NOMO-1 treated with DMSO at 0.1 percent for 48 hours (cell line): ENCODE data around the gene FOXG1.

Source experiments
- DNase-seq: peaks from one replicate; lab custom pipeline; 2025; ENCODE audit not compliant: unreplicated experiment; lab: John Stamatoyannopoulos, UW

FOXG1 gene

DNA sequence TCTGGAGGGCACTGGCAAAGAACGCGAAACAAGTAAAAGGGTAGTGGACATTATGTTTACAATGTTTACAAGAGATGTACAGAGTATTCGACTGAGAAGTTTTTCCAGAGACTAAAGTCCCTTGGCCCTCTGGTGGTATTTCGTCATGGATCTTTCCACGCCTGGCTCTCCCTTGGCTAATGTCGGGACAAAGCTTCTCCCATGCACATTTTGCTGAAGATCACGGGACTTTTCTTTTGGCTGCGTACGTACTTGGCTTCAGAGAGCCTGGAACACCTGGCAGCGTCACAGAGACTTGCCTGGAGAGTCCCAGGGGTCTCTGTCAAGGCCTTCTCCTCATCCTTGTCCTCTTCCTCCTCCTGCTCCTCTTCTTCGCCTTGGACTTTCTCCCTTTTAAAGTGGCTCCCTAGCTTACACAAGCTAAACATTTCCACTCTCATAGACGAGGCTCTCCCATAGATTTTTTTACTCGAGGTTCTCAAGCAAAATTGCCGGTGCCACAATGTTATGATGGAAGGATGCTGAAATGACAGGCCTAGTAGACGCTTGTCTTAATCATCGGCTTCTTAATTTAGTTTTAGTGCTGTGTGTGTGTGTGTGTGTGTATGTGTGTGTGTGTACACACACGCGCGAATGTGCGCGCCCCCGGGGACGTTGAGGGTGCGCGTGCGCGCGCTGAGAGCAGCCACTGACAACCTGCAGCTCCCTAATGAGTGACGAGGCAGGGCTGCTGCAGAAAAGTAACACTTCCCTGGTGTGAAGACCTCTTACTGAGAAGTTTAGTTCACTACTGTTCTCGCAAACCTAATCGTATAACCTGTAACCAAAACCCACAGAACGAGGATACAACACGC lies 4.9 kb upstream of the FOXG1 start:
- no peak for DNase-seq

DNA sequence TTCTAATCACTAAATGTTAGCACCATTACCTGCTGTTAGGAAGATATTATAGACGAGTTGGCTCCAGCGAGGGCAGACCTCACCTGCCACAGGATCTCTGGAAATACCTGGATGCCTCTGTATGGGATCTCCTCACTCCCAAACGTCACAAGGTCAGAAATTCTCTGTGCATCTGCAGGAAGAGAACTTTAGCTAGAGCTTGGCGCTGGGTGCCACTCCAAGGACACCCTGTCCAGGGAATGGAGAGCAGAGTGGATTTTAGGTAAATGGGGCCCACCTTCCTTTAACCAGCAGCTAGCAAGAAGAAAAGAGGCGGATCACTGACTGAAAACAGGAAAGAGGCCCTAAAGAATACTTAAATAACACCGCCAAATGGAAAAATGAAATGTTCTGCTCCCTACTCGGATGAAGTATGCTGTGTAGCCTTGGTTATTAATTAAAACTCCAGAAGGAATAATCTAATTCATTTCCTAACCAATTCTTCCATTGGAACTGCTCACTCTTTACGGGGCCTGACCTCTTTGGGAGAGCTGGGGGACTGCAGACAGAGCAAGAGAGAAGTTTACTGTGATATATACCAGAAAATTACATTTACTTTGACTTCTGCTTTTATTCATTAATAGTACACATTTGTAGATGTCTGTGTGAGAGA lies 4.2 kb upstream of the FOXG1 start:
- no peak for DNase-seq

DNA sequence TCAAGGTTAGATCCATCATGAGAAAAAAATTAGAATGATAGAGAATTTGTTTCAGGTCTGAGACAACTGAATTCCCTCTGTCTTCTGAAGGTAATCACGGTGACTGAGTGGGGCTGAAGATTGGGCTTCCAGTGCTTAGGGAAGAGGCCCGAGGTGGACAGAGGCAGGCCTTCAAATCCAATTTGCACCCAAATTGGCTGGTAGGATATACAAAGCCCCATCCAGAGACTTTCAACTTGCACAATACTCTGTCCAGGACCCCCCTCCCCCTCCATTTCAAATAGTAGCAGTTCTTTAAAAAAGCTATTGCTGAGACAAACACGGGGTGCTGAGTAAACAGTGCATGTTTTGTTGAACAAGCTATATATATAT lies 3.6 kb upstream of the FOXG1 start:
- DNase-seq = no peak

DNA sequence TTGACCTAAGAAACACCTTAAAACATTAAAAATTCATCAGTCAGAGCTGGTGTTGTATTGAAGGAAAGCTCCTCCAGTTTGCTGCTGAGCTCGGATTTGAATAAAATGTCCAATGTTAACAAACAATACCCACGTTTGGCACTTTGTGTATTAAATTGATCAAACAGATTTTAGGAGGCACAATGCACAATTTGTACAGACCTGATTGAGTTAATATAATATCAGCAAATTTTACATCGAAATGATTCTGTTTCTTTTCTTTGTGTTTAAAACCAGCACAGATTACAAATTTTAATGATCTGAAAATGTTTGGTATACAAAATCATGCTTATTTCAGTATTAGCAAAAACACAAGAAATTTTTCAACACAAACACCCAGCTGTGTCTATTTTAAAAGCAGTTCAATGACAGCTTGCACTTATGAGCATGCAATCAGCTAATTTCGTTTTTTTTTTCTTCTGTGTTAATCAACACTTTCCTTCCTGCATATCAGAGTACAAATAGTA lies 2.8 kb upstream of the FOXG1 start:
- no peak for DNase-seq

DNA sequence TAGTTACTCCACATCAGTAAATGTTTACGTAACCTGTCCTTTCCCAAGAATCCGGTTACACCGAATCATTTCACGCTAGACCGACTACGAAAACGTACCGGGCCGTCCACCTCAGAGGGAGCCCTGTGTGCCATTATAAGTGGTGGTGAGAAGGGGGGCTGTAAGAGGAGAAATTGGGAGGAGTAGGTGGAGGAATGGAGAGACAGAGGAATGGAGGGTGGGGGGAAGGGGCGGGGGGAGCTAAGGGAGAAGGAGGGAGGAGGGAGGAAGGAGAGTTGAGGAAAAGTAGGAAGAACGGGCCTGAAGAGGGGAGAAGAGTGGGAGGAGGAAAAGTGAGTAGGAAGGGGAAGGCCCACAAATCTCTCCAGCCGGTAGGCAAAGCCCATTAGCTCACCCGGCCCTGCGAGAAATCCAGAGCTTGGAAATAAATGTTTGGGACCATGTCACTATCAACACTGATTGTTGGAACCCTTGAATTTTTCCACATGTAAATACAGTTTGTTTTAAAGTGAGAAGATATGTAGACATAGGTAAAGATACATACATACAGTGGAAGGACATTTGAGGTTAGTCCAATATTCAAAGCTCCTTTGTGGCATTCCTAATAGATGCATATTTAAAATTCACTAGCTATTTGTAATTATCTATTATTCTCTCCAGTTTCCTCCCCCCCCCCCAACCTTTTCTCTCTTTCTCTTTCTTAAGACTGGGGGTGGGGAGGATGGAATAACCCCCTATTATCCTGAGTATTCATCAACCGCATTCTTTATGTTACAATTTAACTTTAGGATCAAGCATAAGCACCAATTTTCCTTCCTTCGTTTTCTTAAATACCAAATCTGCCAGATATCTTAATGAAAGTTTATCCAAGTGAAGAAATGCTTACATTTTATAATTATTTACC lies 2.1 kb upstream of the FOXG1 start:
- no peak for DNase-seq

DNA sequence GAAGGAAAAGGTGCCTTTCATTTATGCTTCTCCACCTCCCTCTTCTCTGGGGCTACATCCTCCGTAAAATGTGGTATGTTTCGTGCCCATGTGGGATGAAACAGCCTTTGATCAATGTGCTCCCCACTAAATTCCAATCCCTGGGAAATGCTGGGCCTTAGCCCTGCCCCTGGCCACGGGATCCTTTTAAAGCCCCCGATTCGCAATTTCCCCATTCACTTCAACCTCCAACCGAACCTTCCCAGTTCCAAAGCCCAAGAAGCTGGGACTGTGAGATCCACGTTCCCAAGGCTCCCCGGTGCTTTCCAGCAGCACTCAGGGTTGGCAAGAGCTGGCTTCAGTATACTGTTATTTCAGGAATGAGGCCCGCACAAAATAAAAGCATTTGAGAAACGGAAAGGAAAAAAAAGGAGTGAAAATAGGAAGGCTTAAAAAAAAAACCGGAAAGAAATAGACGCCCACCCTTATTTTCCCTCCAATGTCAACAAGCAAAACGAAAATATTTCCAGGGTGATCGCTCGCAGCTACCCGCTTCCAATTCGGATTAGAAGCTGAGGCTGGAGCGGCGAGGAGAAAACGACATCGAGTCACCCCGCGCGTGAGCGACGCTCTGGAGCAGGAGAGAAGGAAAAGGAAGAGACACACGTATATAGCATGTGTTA lies 1.3 kb upstream of the FOXG1 start:
- no peak for DNase-seq

DNA sequence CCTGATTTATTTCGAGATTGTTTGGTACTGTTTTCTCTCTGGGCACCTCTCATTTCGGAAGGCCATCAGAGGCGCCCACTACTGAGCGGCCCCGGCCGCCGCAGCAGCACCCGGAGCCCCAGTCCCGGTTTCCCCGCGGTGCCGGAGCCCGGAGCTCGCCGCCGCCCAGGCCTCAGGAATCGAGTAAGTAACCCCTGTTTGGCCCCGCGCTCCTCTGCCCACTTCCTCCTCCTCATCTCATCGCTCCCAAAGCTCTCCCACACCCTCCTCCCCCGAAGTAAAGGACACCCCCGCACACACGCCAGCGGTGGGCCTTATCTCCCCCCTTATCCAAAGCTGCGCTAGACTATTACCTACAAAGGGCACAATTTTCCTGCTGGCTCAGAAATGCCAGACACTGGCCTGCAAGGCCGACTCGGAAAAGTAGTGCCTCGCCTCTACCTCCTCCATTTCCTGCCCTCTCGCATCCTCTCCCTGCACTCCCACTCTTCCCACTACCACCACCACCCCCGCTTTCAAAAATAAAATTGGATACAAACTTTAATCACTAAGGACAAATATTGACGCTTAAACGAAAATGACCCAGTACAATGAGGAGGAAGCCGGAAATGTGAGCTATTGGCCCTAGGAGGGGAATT lies 637 bp upstream of the FOXG1 start:
- DNase-seq = no peak

DNA sequence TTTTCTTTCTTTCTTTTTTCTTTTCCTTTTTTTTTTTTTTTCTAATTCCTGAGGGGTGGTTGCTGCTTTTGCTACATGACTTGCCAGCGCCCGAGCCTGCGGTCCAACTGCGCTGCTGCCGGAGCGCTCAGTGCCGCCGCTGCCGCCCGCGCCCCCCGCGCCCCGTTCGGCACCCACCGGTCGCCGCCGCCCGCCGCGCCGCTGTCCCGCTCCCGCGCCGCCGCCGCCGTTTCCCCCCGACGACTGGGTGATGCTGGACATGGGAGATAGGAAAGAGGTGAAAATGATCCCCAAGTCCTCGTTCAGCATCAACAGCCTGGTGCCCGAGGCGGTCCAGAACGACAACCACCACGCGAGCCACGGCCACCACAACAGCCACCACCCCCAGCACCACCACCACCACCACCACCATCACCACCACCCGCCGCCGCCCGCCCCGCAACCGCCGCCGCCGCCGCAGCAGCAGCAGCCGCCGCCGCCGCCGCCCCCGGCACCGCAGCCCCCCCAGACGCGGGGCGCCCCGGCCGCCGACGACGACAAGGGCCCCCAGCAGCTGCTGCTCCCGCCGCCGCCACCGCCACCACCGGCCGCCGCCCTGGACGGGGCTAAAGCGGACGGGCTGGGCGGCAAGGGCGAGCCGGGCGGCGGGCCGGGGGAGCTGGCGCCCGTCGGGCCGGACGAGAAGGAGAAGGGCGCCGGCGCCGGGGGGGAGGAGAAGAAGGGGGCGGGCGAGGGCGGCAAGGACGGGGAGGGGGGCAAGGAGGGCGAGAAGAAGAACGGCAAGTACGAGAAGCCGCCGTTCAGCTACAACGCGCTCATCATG lies 654 bp downstream of the FOXG1 start:
- DNase-seq = no peak

DNA sequence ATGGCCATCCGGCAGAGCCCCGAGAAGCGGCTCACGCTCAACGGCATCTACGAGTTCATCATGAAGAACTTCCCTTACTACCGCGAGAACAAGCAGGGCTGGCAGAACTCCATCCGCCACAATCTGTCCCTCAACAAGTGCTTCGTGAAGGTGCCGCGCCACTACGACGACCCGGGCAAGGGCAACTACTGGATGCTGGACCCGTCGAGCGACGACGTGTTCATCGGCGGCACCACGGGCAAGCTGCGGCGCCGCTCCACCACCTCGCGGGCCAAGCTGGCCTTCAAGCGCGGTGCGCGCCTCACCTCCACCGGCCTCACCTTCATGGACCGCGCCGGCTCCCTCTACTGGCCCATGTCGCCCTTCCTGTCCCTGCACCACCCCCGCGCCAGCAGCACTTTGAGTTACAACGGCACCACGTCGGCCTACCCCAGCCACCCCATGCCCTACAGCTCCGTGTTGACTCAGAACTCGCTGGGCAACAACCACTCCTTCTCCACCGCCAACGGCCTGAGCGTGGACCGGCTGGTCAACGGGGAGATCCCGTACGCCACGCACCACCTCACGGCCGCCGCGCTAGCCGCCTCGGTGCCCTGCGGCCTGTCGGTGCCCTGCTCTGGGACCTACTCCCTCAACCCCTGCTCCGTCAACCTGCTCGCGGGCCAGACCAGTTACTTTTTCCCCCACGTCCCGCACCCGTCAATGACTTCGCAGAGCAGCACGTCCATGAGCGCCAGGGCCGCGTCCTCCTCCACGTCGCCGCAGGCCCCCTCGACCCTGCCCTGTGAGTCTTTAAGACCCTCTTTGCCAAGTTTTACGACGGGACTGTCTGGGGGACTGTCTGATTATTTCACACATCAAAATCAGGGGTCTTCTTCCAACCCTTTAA lies 1.5 kb downstream of the FOXG1 start:
- no peak for DNase-seq

DNA sequence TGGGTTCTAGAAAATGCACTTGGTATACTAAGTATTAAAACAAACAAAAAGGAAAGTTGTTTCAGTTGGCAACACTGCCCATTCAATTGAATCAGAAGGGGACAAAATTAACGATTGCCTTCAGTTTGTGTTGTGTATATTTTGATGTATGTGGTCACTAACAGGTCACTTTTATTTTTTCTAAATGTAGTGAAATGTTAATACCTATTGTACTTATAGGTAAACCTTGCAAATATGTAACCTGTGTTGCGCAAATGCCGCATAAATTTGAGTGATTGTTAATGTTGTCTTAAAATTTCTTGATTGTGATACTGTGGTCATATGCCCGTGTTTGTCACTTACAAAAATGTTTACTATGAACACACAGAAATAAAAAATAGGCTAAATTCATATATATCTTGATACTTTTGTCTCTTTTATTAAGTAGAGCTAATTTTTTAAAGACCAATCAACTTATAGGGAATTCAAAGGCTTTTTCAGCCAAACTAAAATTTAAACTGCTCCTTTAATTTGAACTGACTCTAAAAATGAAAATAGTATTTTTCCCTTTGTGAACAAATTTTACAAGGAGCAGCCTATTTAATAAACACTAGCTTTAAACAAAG lies 2.8 kb downstream of the FOXG1 start:
- no peak for DNase-seq

DNA sequence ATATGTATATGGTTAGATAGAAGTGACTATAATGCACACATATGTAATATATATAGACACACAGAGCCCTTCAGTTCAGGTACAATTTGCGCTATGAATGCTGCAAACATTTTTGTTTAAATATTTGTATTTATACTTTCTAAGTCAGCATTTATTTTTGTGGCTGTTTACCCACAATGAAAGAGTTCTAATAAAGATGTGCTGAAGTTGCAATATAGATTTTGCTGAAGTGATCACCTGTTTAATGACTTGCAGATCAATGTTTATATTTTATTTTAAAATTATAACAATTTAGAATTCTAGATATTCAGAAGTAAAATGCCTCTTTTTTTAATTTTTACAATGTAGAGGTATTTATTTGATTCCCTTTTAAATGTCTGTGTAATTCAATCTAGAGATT lies 3.5 kb downstream of the FOXG1 start:
- DNase-seq = no peak

DNA sequence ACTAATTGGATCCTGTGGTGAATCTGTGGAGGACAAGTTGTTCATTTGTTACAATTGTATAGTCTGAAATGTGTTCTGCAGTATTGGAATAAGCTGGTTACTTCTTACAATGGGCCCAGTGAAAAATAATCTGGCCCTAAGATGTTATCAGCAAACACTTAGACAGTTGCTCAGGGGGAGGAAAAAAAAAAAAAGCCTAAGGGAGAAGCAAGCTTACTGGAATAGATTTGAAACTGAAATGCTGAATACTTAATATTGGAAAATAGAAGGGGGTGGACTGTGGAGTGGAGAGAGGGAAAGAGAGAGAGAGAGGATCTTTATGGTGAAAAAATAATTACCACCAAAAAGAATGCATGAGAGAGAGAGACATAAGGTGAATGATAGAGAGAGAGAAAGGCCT lies 4.0 kb downstream of the FOXG1 start:
- no peak for DNase-seq

DNA sequence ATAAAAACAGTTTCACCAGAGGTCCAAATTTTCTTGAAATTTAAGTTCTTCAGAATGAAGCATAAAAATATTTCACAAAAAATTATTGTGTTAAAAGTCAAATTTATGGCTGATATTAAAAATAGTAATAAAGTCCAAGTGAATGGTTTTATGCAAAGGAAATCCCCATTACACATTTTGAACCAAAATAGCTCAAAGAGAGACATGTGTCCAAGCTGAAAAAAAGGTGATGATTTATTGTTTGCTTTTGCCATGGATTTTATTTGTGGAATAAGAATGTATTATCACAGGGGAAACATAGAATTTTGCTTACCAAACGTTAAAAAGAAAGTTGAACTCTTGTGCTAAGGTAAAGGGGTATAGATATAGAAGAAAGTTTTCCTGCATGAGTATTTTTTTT lies 4.6 kb downstream of the FOXG1 start:
- DNase-seq = no peak

DNA sequence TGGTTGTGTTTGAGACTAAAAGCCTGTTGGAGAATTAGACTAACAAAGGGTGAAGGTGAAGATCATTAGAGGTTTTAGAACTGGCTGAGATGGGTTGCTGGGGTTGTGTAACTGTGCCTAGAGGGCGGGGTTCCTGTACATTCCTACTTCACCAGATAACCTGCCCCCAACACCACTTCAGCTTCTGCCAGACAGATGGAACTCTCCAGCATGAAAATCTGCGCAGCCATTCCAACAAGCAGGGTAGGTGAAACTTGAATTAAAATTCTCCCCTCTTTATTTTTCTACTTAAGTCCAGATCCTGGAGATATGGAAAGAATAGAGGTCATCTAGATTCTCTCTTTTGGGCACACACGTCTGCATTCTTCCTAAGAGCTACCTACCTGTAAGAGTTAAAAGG lies 6.0 kb downstream of the FOXG1 start:
- no peak for DNase-seq

DNA sequence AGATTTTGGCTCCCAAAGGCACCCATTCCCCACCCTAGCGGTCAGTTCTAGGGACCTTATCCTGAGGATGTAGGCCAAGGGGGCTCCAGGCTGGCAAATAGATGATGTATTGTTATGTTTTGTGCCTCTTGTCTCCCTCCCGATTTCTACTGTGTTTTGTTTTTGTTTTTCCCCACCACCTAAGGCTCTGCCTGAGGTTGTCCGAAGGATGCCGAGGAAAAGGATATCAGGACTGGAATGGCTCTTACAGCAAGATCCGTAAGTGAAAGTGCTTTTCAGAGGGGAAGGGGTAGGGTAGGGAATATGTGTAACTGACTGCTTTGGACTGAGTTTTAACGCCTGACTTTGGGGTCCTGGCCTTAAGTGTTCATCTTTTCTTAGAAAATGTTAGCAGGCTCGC lies 6.6 kb downstream of the FOXG1 start:
- no peak for DNase-seq

DNA sequence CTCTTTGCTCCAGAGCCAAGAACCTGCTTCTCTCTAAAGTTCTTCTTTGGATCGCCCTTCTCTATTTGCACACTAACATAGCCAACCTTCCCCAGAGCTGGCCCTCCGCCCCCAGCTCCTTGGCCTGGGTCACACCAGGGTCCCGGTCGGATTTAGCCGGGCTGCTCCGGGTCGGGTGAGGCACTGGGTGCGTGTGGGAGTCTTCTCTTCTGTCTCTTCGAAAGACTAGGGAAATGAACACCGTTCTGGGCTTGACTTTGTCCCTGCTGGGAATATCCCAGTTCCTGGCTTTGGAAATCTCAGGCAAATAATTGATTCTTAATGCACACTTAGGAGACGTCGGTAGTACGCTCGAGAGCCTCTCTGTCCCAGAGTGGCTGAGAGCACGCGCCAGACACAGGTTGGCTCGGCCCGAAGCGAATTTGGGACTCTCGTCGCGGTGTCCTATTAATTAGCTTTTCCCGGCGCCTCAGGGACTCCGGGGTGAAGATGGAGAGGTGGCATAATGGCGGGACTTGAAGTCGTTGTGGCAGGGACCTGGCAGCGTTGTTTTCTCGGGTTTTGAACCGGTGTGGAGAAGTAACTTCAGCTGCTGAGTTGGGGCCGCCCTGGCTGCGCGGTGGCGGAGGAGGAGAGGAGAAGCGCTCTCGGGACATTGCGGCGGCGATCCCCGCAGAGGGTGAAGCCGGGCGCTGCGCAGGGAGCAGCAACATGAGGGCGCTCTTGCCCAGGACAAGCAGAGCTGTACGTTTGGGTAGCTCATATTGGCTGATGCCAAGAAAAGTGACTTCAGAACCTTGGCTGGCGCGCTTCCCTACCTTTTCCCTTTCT lies 7.5 kb downstream of the FOXG1 start:
- no peak for DNase-seq
